OCI-LY7 (cell line): ENCODE measurements around the gene ADPRM. TPM values are rescaled to one million over a fixed set of nuclear protein-coding genes. Genes with fewer than 3 reads are reported as not detected.

ENCODE experiments used
- BruUV-seq: library from RNA; stranded (reverse); fragments of 400-500 nt; replicated peaks from 2 replicates; lab custom pipeline; 2021; lab: Mats Ljungman, UMichigan
- CTCF ChIA-PET: fragments of 300-600 bp; sonication (Branson Sonifier 250); formaldehyde crosslinking; loops from one replicate; lab custom pipeline; 2022; ENCODE audit warnings: antibody characterized with exemption; ENCODE audit not compliant: unreplicated experiment; lab: Charles Lee
- POLR2A ChIA-PET: fragments of 300-600 bp; sonication (Branson Sonifier 250); formaldehyde crosslinking; loops from one replicate; lab custom pipeline; 2022; ENCODE audit warnings: antibody characterized with exemption; lab: Charles Lee
- DNase-seq: peaks from one replicate; pipeline ENCODE4 v3.0.0-alpha.2; 2015; ENCODE audit warnings: low spot score
- H2AFZ ChIP-seq: fragments of 200-600 bp; sonication (generic), shearing (Covaris generic); 2 replicates; pipeline ENCODE4 v1.6.1; 2014; ENCODE audit warnings: mild to moderate bottlenecking, antibody characterized with exemption, low read length, moderate library complexity
- H3K27ac ChIP-seq: fragments of 200-600 bp; sonication (generic); 2 replicates; pipeline ENCODE4 v1.5.1; 2014; ENCODE audit warnings: mixed run types, low read depth, mild to moderate bottlenecking, moderate library complexity, low read length, inconsistent platforms; ENCODE audit not compliant: poor library complexity, severe bottlenecking
- H3K36me3 ChIP-seq: fragments of 200-600 bp; sonication (generic); 2 replicates; pipeline ENCODE4 v1.6.1; 2014; ENCODE audit warnings: mild to moderate bottlenecking, antibody characterized with exemption, low read length, moderate library complexity, mixed read lengths; ENCODE audit not compliant: insufficient read depth
- H3K4me1 ChIP-seq: fragments of 200-600 bp; sonication (generic); 2 replicates; pipeline ENCODE4 v1.5.1; 2014; ENCODE audit warnings: mild to moderate bottlenecking, low read length; ENCODE audit not compliant: insufficient read depth, poor library complexity, severe bottlenecking
- H3K4me2 ChIP-seq: fragments of 200-600 bp; sonication (generic); 2 replicates; pipeline ENCODE4 v1.6.1; 2014; ENCODE audit warnings: mild to moderate bottlenecking, low read length
- H3K4me3 ChIP-seq: fragments of 200-600 bp; sonication (generic); 2 replicates; pipeline ENCODE4 v1.5.1; 2014; ENCODE audit warnings: mild to moderate bottlenecking, low read depth, low read length; ENCODE audit not compliant: poor library complexity, severe bottlenecking
- H3K79me2 ChIP-seq: fragments of 200-600 bp; sonication (generic); 2 replicates; pipeline ENCODE4 v1.6.1; 2016; ENCODE audit warnings: low read depth, mild to moderate bottlenecking, low read length, moderate library complexity, mixed read lengths; ENCODE audit not compliant: insufficient read depth
- H3K9me2 ChIP-seq: fragments of 200-600 bp; sonication (generic); 2 replicates; pipeline ENCODE4 v1.6.1; 2016; ENCODE audit warnings: mild to moderate bottlenecking, low read length, mixed read lengths; ENCODE audit not compliant: insufficient read depth
- H3K9me3 ChIP-seq: fragments of 200-600 bp; sonication (generic); 2 replicates; pipeline ENCODE4 v1.6.1; 2014; ENCODE audit warnings: mild to moderate bottlenecking, mixed run types, low read length, mixed read lengths
- H4K20me1 ChIP-seq: fragments of 200-600 bp; sonication (generic); 2 replicates; pipeline ENCODE4 v1.6.1; 2014; ENCODE audit warnings: mild to moderate bottlenecking, antibody characterized with exemption, low read length, moderate library complexity, mixed read lengths; ENCODE audit not compliant: insufficient read depth
- CTCF ChIP-seq: fragments of 200-600 bp; sonication (generic); conservative IDR thresholded peaks from 2 replicates; pipeline ENCODE4 v1.5.1; 2014; ENCODE audit warnings: mild to moderate bottlenecking, antibody characterized with exemption, low read length, moderate library complexity, mixed read lengths
- EZH2phosphoT487 ChIP-seq: fragments of 200-600 bp; sonication (generic); IDR thresholded peaks from 2 replicates; pipeline ENCODE4 v1.6.1; 2018; ENCODE audit warnings: low read depth, borderline replicate concordance, mild to moderate bottlenecking, mixed run types, antibody characterized with exemption, low read length, moderate library complexity, mixed read lengths
- intact Hi-C: fragments of 100-400 bp; cut with micrococcal nuclease; formaldehyde crosslinking; loops from one replicate; pipeline ENCODE4 v1.10.0; 2022; ENCODE audit not compliant: unreplicated experiment
- total RNA-seq, 2 experiments: library from RNA; depleted of rRNA in 1 of 2; stranded (reverse); fragments of >200 nt in 1 of 2; shearing (Covaris generic) in 1 of 2; gene quantifications; 2 replicates each; pipeline ENCODE4 v1.2.3, GENCODE V29; 2014 to 2022

The ADPRM gene
- total RNA-seq, 2 experiments from 2014 or later: 5.5 to 7.0 TPM

- no peaks in the 10 kb centered on the region for H3K4me1 ChIP-seq
- BruUV-seq: no TSS peak
- no peak overlapping the region for H3K4me2 ChIP-seq
- ChIA-PET POLR2A (no interaction called here), CTCF (no interaction called here)
- no peaks in the 10 kb centered on the region for H3K9me3 ChIP-seq
- no peak for DNase-seq
- H3K36me3 ChIP-seq: no peaks in the 10 kb centered on the region
- H3K27ac ChIP-seq: no peak overlapping the region
- H3K4me3 ChIP-seq: no peak overlapping the region
- H2AFZ ChIP-seq: no peak overlapping the region
- intact Hi-C loops: no loop called here
- H3K79me2 ChIP-seq: no peaks in the 10 kb centered on the region
- TF ChIP-seq CTCF (no peak), EZH2phosphoT487 (no peak)
- no peaks in the 10 kb centered on the region for H3K9me2 ChIP-seq
- no peaks in the 10 kb centered on the region for H4K20me1 ChIP-seq
These were observed 55.3 kb downstream of the ADPRM start for GRCh38 chr17:10752696-10753095.

- POLR2A ChIA-PET: no interaction called here
- DNase-seq: peak; percentile 33
- H4K20me1 ChIP-seq: no peaks in the 10 kb centered on the region
- no peaks in the 10 kb centered on the region for H3K4me1 ChIP-seq
- H3K9me2 ChIP-seq: no peaks in the 10 kb centered on the region
- BruUV-seq: no TSS peak
- H3K36me3 ChIP-seq: no peaks in the 10 kb centered on the region
- no peak overlapping the region for H2AFZ ChIP-seq
- intact Hi-C loops: no loop called here
- no peak overlapping the region for H3K4me2 ChIP-seq
- TF ChIP-seq CTCF (peak; percentile 70), EZH2phosphoT487 (no peak)
- no peak overlapping the region for H3K27ac ChIP-seq
- CTCF ChIA-PET: no interaction called here
- H3K79me2 ChIP-seq: no peaks in the 10 kb centered on the region
- H3K4me3 ChIP-seq: no peak overlapping the region
- H3K9me3 ChIP-seq: no peaks in the 10 kb centered on the region
These were observed 56.7 kb downstream of the ADPRM start for GRCh38 chr17:10754109-10754508.

- H3K9me3 ChIP-seq: no peaks in the 10 kb centered on the region
- ChIA-PET POLR2A (no interaction called here), CTCF (no interaction called here)
These were observed 57.6 kb downstream of the ADPRM start for GRCh38 chr17:10754861-10755591.

More at GRCh38 chr17:10754861-10755591, 57.6 kb downstream of the ADPRM start:
- H2AFZ ChIP-seq: no peak overlapping the region
- no peaks in the 10 kb centered on the region for H3K36me3 ChIP-seq
- TF ChIP-seq EZH2phosphoT487: no peak
- TF ChIP-seq CTCF: no peak
- no peaks in the 10 kb centered on the region for H3K9me2 ChIP-seq
- H3K4me3 ChIP-seq: no peak overlapping the region
- H4K20me1 ChIP-seq: no peaks in the 10 kb centered on the region
- no TSS peak for BruUV-seq
- no peak for DNase-seq
- no peak overlapping the region for H3K27ac ChIP-seq
- H3K79me2 ChIP-seq: no peaks in the 10 kb centered on the region
- no peak overlapping the region for H3K4me2 ChIP-seq
- no peaks in the 10 kb centered on the region for H3K4me1 ChIP-seq
- intact Hi-C loops: no loop called here
